PC-9 (cell line): Measurements from ENCODE around the gene SLC27A2. TPM values are rescaled to one million over a fixed set of nuclear protein-coding genes. Genes with fewer than 3 reads are reported as not detected.
"Not testable (repeated sequence)": the region's sequence is repeated elsewhere in the genome, so short reads cannot be mapped to it uniquely, and the experiment has no call there.

Experiments
- BruUV-seq: library from RNA; stranded (reverse); fragments of 400-500 nt; replicated peaks from 2 replicates; lab custom pipeline; 2021; lab: Mats Ljungman, UMichigan
- CTCF ChIA-PET: fragments of 300-600 bp; sonication (Branson Sonifier 250); formaldehyde crosslinking; loops from one replicate; lab custom pipeline; 2022; ENCODE audit warnings: antibody characterized with exemption; lab: Charles Lee
- POLR2A ChIA-PET: fragments of 300-600 bp; sonication (Branson Sonifier 250); formaldehyde crosslinking; loops from one replicate; lab custom pipeline; 2022; ENCODE audit warnings: antibody characterized with exemption; ENCODE audit not compliant: unreplicated experiment; lab: Charles Lee
- DNase-seq, 2 experiments: peaks; one replicate each; pipeline versions ENCODE4 v3.0.0 to v3.0.0-alpha.2; 2015 to 2022; ENCODE audit warnings: mixed read lengths in 1 of 2
- H2AFZ ChIP-seq: fragments of 200-600 bp; sonication (generic); 2 replicates; pipeline ENCODE4 v1.8.1; 2017; ENCODE audit warnings: antibody characterized with exemption
- H3F3A ChIP-seq: fragments of 200-600 bp; sonication (generic); 2 replicates; pipeline ENCODE4 v1.8.1; 2017; ENCODE audit warnings: antibody characterized with exemption, mild to moderate bottlenecking, low read depth; ENCODE audit not compliant: insufficient read depth
- H3K27ac ChIP-seq: fragments of 200-600 bp; sonication (generic); 2 replicates; pipeline ENCODE4 v1.6.1; 2016; ENCODE audit warnings: mixed run types
- H3K27me3 ChIP-seq: fragments of 200-600 bp; sonication (generic); 2 replicates; pipeline ENCODE4 v1.6.1; 2016; ENCODE audit warnings: low read depth, mixed run types; ENCODE audit not compliant: insufficient read depth
- H3K36me3 ChIP-seq: fragments of 200-600 bp; sonication (generic); 2 replicates; pipeline ENCODE4 v1.6.1; 2016; ENCODE audit warnings: low read depth, mixed run types
- H3K4me1 ChIP-seq: fragments of 200-600 bp; sonication (generic); replicated peaks from 2 replicates; pipeline ENCODE4 v1.6.1; 2016; ENCODE audit warnings: mixed run types; ENCODE audit not compliant: insufficient read depth
- H3K4me2 ChIP-seq: fragments of 200-600 bp; sonication (generic); 2 replicates; pipeline ENCODE4 v1.6.1; 2017; ENCODE audit warnings: mixed run types
- H3K4me3 ChIP-seq: fragments of 200-600 bp; sonication (generic); 2 replicates; pipeline ENCODE4 v1.6.1; 2016; ENCODE audit warnings: mixed run types
- H3K79me2 ChIP-seq: fragments of 200-600 bp; sonication (generic); 2 replicates; pipeline ENCODE4 v1.6.1; 2017; ENCODE audit warnings: low read depth, mixed run types
- H3K9me2 ChIP-seq: fragments of 200-600 bp; sonication (generic); 2 replicates; pipeline ENCODE4 v1.8.1; 2017; ENCODE audit warnings: mild to moderate bottlenecking; ENCODE audit not compliant: insufficient read depth
- H3K9me3 ChIP-seq: fragments of 200-600 bp; sonication (generic); 2 replicates; pipeline ENCODE4 v1.8.1; 2016; ENCODE audit warnings: low read depth; ENCODE audit not compliant: insufficient read depth
- H4K20me1 ChIP-seq: fragments of 200-600 bp; sonication (generic); 2 replicates; pipeline ENCODE4 v1.8.1; 2017; ENCODE audit not compliant: insufficient read depth
- CTCF ChIP-seq: fragments of 200-600 bp; sonication (generic); conservative IDR thresholded peaks from 2 replicates; pipeline ENCODE4 v1.6.1; 2017; ENCODE audit warnings: mixed run types, antibody characterized with exemption, mild to moderate bottlenecking, moderate library complexity
- EZH2 ChIP-seq: fragments of 200-600 bp; sonication (generic); IDR thresholded peaks from 2 replicates; pipeline ENCODE4 v1.8.0; 2017; ENCODE audit warnings: antibody characterized with exemption, low read depth
- intact Hi-C: fragments of 100-400 bp; cut with micrococcal nuclease; formaldehyde crosslinking; loops from one replicate; pipeline ENCODE4 v1.10.0; 2022; ENCODE audit not compliant: unreplicated experiment
- total RNA-seq: library from RNA; stranded (reverse); gene quantifications from 2 replicates; pipeline ENCODE4 v1.2.3, GENCODE V29; 2021

Gene SLC27A2
- total RNA-seq, 1 experiment from 2014 or later: 7.5 TPM

- Histone ChIP-seq H3K36me3 (no peaks in the 10 kb centered on the region), H3K9me3 (no peaks in the 10 kb centered on the region), H3K79me2 (no peaks in the 10 kb centered on the region), H3K9me2 (no peaks in the 10 kb centered on the region), H4K20me1 (no peaks in the 10 kb centered on the region), H3K27ac (no peak overlapping the region), H3F3A (peaks cover 11% of the 10 kb centered on the region; the same call in 1 of the 2 replicates), H3K4me1 (peaks cover 23% of the 10 kb centered on the region), H3K4me2 (no peak overlapping the region), H3K4me3 (no peak overlapping the region), H2AFZ (no peak overlapping the region), H3K27me3 (no peaks in the 10 kb centered on the region)
- no TSS peak for BruUV-seq
- TF ChIP-seq CTCF (no peak), EZH2 (no peak)
- intact Hi-C loops: no loop called here
- POLR2A ChIA-PET: no interaction called here
- CTCF ChIA-PET: no interaction called here
- no peak for DNase-seq
Observed at GRCh38 chr15:50168783-50169411, 13.1 kb upstream of the SLC27A2 start.

GRCh38 chr15:50172360-50172895, 9.6 kb upstream of the SLC27A2 start:
- H3K4me2 ChIP-seq, H3K9me3 ChIP-seq, H3K36me3 ChIP-seq, H3K4me1 ChIP-seq, H3K27ac ChIP-seq, H3K9me2 ChIP-seq, H4K20me1 ChIP-seq, H2AFZ ChIP-seq, H3K4me3 ChIP-seq, H3F3A ChIP-seq, intact Hi-C loops, POLR2A ChIA-PET, DNase-seq, BruUV-seq, CTCF ChIA-PET, H3K27me3 ChIP-seq, H3K79me2 ChIP-seq: not testable (repeated sequence)

- TF ChIP-seq CTCF (no peak), EZH2 (no peak)
- no peaks in the 10 kb centered on the region for H3F3A ChIP-seq
- ChIA-PET CTCF (no interaction called here), POLR2A (no interaction called here)
- H3K9me2 ChIP-seq: no peaks in the 10 kb centered on the region
- no peaks in the 10 kb centered on the region for H3K79me2 ChIP-seq
- H3K27ac ChIP-seq: no peak overlapping the region
- no peak overlapping the region for H2AFZ ChIP-seq
- H3K4me1 ChIP-seq: no peaks in the 10 kb centered on the region
- no peaks in the 10 kb centered on the region for H4K20me1 ChIP-seq
- H3K4me2 ChIP-seq: no peak overlapping the region
- no TSS peak for BruUV-seq
- intact Hi-C loops: no loop called here
- H3K4me3 ChIP-seq: no peak overlapping the region
- H3K36me3 ChIP-seq: no peaks in the 10 kb centered on the region
- no peaks in the 10 kb centered on the region for H3K9me3 ChIP-seq
- H3K27me3 ChIP-seq: no peaks in the 10 kb centered on the region
- DNase-seq: no peak
Observed at GRCh38 chr15:50176869-50177268, 5.1 kb upstream of the SLC27A2 start.
